ENCODE data around the gene NLRC4. TPM values are rescaled to one million over a fixed set of nuclear protein-coding genes. Genes with fewer than 3 reads are reported as not detected.

NLRC4 gene
- total RNA-seq, 3 donors from 2014 or later: 0.46 to 1.8 (median 1.5) TPM

DNA sequence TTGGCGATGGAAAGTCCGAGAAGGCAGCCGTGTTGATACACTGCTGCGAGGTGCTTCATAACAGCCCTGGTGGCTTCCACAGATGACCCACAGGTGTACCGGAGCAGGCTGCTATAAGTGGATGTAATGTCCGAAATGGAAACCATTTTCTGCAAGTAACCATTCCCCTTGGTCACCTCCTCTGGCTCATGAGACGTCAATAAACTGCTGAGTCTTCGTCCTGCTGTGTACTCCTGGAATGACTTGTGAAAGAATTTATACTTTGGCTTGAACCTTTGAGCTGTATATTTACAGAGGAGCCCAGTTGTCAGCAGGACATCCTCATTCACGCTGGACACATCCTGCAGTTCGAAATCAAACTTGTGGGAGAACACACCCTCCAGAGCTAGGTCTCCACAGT lies 14.4 kb downstream of the NLRC4 start:
- no peaks in the 10 kb centered on the region for H3K36me3 ChIP-seq (ENCODE audit: low read depth)
- DNase-seq (no peak), ATAC-seq (no peak)
- no peaks in the 10 kb centered on the region for H3K9me3 ChIP-seq
- H3K4me3 ChIP-seq: no peak overlapping the region
- TF ChIP-seq, protein P1, sequence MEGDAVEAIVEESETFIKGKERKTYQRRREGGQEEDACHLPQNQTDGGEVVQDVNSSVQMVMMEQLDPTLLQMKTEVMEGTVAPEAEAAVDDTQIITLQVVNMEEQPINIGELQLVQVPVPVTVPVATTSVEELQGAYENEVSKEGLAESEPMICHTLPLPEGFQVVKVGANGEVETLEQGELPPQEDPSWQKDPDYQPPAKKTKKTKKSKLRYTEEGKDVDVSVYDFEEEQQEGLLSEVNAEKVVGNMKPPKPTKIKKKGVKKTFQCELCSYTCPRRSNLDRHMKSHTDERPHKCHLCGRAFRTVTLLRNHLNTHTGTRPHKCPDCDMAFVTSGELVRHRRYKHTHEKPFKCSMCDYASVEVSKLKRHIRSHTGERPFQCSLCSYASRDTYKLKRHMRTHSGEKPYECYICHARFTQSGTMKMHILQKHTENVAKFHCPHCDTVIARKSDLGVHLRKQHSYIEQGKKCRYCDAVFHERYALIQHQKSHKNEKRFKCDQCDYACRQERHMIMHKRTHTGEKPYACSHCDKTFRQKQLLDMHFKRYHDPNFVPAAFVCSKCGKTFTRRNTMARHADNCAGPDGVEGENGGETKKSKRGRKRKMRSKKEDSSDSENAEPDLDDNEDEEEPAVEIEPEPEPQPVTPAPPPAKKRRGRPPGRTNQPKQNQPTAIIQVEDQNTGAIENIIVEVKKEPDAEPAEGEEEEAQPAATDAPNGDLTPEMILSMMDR (IDR thresholded peaks at IDR 0.05): no peak
- no peaks in the 10 kb centered on the region for H3K4me1 ChIP-seq (ENCODE audit: low read depth)
- intact Hi-C loops (cut with DNase I, micrococcal nuclease): no loop called here

DNA sequence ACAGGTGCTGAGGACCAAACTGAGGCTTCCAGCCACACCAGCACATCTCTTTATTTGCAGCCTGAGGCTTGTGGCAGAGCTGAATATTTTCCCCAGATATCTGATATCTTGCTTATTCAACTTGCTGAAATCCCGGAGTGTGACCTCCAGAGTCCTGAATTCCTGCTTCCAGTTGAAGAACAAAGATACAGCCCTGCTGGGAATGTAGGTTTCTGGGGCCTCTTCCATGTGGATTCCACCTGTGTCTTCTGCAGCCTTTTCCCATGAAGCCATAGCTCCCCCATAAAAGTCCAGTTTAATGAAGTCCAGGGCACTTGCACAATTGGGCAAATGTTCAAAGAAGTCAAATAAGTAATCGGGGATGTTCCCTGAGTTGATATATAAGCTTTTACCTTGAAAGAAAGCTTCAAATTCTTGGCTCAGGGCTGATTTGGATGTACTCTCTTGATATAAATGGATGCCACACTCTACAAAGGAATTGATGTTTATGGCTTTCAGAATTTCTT lies 14.9 kb downstream of the NLRC4 start:
- DNase-seq (no peak), ATAC-seq (no peak)
- H3K4me3 ChIP-seq: no peak overlapping the region

DNA sequence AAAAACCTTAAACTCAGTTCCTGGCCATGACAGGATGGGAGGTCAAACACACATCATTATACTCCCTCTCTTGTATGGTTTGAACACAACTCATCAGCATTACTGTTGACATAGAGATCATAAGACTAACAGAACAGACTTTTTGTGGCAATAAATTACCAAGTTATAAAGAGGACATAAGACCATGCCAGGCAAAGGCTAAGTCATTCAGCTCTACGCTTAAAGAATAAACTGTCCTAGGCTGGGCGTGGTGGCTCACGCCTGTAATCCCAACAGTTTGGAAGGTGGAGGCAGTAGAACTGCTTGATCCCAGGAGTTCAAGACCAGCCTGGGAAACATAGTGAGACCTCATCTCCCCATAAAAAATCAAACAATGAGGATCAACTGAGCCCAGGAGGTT lies 16.4 kb downstream of the NLRC4 start:
- intact Hi-C loops (cut with DNase I, micrococcal nuclease): no loop called here
- H3K4me3 ChIP-seq: no peak overlapping the region
- H3K4me1 ChIP-seq (ENCODE audit: low read depth): no peaks in the 10 kb centered on the region
- no peaks in the 10 kb centered on the region for H3K36me3 ChIP-seq (ENCODE audit: low read depth)
- ATAC-seq: peak; percentile 79
- no peaks in the 10 kb centered on the region for H3K9me3 ChIP-seq
- no peak for DNase-seq
- TF ChIP-seq, protein P1 (IDR thresholded peaks at IDR 0.05): no peak

More for the DNA sequence above, 14.9 kb downstream of the NLRC4 start:
- TF ChIP-seq, protein P1 (IDR thresholded peaks at IDR 0.05): no peak
- Histone ChIP-seq H3K9me3 (no peaks in the 10 kb centered on the region), H3K4me1 (ENCODE audit: low read depth) (no peaks in the 10 kb centered on the region), H3K36me3 (ENCODE audit: low read depth) (no peaks in the 10 kb centered on the region)
- intact Hi-C loops (cut with DNase I, micrococcal nuclease): no loop called here

DNA sequence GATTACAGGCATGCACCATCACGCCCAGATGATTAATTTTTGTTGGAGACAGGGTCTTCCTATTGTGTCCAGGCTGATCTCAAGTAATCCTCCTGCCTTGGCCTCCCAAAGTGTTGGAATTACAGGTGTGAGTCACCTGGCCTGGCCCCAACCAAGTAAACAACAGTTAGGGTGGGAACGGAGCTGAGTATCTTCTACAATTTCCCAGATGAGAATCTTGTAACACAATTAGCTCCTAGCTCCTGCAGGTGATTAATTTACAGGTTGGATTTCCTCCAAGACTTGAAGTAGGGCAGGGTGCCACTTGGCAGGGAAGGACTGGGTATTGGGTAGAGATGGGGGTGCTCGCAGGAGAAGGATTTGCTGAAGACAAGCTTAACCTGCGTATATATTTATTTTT lies 17.8 kb downstream of the NLRC4 start:
- TF ChIP-seq, protein P1 (IDR thresholded peaks at IDR 0.05): no peak
- Histone ChIP-seq H3K4me3 (no peak overlapping the region), H3K4me1 (ENCODE audit: low read depth) (no peaks in the 10 kb centered on the region), H3K9me3 (no peaks in the 10 kb centered on the region), H3K36me3 (ENCODE audit: low read depth) (no peaks in the 10 kb centered on the region)
- no peak for DNase-seq
- peak; percentile 78 for ATAC-seq
- intact Hi-C loops (cut with DNase I, micrococcal nuclease): no loop called here

DNA sequence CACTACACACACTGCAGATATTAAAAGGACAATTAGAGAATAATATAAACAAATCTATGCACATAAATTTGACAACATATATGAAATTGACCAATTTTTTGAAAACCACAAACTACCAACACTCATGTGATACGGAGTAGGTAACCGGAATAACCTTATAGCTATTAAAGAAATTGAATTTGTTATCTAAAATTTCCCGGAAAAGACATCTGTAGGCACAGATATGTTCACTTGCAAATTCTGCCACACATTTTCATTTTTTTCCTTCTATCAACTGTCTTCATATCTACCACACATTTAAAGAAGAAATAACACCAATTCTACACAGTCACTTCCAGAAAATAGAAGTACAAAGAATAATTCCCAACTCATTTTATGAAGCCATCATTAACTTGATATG lies 22.4 kb downstream of the NLRC4 start:
- ATAC-seq: no peak
- intact Hi-C loops (cut with DNase I, micrococcal nuclease): no loop called here
- TF ChIP-seq, protein P1 (IDR thresholded peaks at IDR 0.05): no peak

DNA sequence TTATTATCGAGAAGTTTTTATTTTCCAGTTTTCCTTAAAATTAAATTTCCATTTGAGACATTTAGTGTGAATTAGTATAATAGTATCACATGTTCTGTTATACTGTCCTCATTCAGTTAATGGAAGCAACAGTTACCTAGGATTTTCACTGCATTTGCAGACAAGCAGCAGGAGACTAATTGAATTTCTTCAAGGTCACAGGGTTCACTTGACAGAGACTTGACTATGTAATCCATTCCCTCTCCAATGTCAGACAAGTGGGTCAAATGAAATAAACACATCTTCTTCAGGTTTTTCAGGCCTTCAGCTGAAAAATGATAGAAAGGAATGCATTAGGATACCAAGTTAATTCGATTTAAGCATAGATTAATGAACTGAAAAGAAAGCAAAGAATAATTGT lies 26.7 kb downstream of the NLRC4 start:
- no peak for ATAC-seq
- H3K36me3 ChIP-seq (ENCODE audit: low read depth): no peaks in the 10 kb centered on the region
- no peak for DNase-seq
- TF ChIP-seq, protein P1 (IDR thresholded peaks at IDR 0.05): no peak
- intact Hi-C loops (cut with DNase I, micrococcal nuclease): no loop called here
- H3K9me3 ChIP-seq: no peaks in the 10 kb centered on the region
- no peaks in the 10 kb centered on the region for H3K4me1 ChIP-seq (ENCODE audit: low read depth)
- H3K4me3 ChIP-seq: no peak overlapping the region

More for the DNA sequence above, 22.4 kb downstream of the NLRC4 start:
- no peaks in the 10 kb centered on the region for H3K36me3 ChIP-seq (ENCODE audit: low read depth)
- H3K4me3 ChIP-seq: no peak overlapping the region
- H3K9me3 ChIP-seq: no peaks in the 10 kb centered on the region
- no peak for DNase-seq
- H3K4me1 ChIP-seq (ENCODE audit: low read depth): no peaks in the 10 kb centered on the region

All from mucosa of descending colon (tissue), 3 donors.